ENCODE data around the gene ACOT7. TPM values are rescaled to one million over a fixed set of nuclear protein-coding genes. Genes with fewer than 3 reads are reported as not detected.

ACOT7 gene
- total RNA-seq, 1 experiment from 2014 or later: 165 TPM

- TSS peak; percentile 82 for BruUV-seq (replicated peaks)
- no peaks in the 10 kb centered on the region for H3K27me3 ChIP-seq (ENCODE audit: low read length)
These were observed 49.8 kb downstream of the ACOT7 start for GRCh38 chr1:6343506-6344405.

GRCh38 chr1:6342056-6342455 is 51.5 kb downstream of the ACOT7 start:
- peaks cover 16% of the 10 kb centered on the region for H3K4me1 ChIP-seq (ENCODE audit: insufficient read depth, low read length)
- no peaks in the 10 kb centered on the region for H3K9me3 ChIP-seq (ENCODE audit: low read length)
- no peak for ATAC-seq
- peak overlapping the region; percentile 61; the same call in 1 of the 2 replicates for H3K9ac ChIP-seq (ENCODE audit: low read length)
- no peak for TF ChIP-seq EZH2phosphoT487 (IDR thresholded peaks at IDR 0.05; ENCODE audit: borderline replicate concordance, low read length)
- TF ChIP-seq CTCF (conservative IDR thresholded peaks at IDR 0.05; ENCODE audit: low read depth, low read length): no peak
- TF ChIP-seq EZH2 (IDR thresholded peaks at IDR 0.05; ENCODE audit: low read length, unreplicated experiment): no peak
- H3K36me3 ChIP-seq (ENCODE audit: low read depth, low read length): peaks cover 14% of the 10 kb centered on the region; the same call in 1 of the 2 replicates
- no peak overlapping the region for H3K4me2 ChIP-seq (ENCODE audit: low read length)
- H3K9me2 ChIP-seq (replicated peaks; ENCODE audit: low read length): no peaks in the 10 kb centered on the region
- no peaks in the 10 kb centered on the region for H3F3A ChIP-seq (ENCODE audit: low read length, unreplicated experiment)
- BruUV-seq (replicated peaks): no TSS peak
- POLR2A ChIA-PET (ENCODE audit: unreplicated experiment): no interaction called here
- no peak for DNase-seq
- CTCF ChIA-PET: interaction anchor here (3.0 kb wide), 1 partner anchor 96 kb away, joined by 17 read pairs; no protein-coding TSS in a partner anchor
- intact Hi-C loops (cut with micrococcal nuclease): loop anchor here (2.0 to 5.0 kb wide), 2 partner anchors 233 to 290 kb away; no protein-coding TSS in a partner anchor
- no peak overlapping the region for H3K4me3 ChIP-seq (ENCODE audit: low read length)
- H3K27me3 ChIP-seq (ENCODE audit: low read length): no peaks in the 10 kb centered on the region
- H2AFZ ChIP-seq (ENCODE audit: low read length): no peak overlapping the region
- H4K20me1 ChIP-seq (ENCODE audit: low read length): no peaks in the 10 kb centered on the region
- peaks cover 5% of the 10 kb centered on the region; the same call in 1 of the 2 replicates for H3K79me2 ChIP-seq (ENCODE audit: low read length)
- H3K27ac ChIP-seq (ENCODE audit: low read length): peak overlapping the region; percentile 67

More at GRCh38 chr1:6343506-6344405, 49.8 kb downstream of the ACOT7 start:
- no peaks in the 10 kb centered on the region for H3F3A ChIP-seq (ENCODE audit: low read length, unreplicated experiment)
- intact Hi-C loops (cut with micrococcal nuclease): loop anchor here (1.0 to 5.0 kb wide), 6 partner anchors 43 to 291 kb away; no protein-coding TSS in a partner anchor
- peaks cover 9% of the 10 kb centered on the region; the same call in 1 of the 2 replicates for H3K36me3 ChIP-seq (ENCODE audit: low read depth, low read length)
- ChIA-PET POLR2A (ENCODE audit: unreplicated experiment) (interaction anchor here (0.6 to 0.7 kb wide), 2 partner anchors 49 to 108 kb away, joined by 3 read pairs; partner anchors contain the start of gene ICMT), CTCF (interaction anchor here (0.6 to 3.0 kb wide), 4 partner anchors 83 to 139 kb away, joined by 3 to 17 read pairs (median 5); partner anchors contain the start of gene GPR153)
- TF ChIP-seq EZH2phosphoT487 (IDR thresholded peaks at IDR 0.05; ENCODE audit: borderline replicate concordance, low read length): no peak
- no peak for TF ChIP-seq EZH2 (IDR thresholded peaks at IDR 0.05; ENCODE audit: low read length, unreplicated experiment)
- peak; percentile 100 for TF ChIP-seq CTCF (conservative IDR thresholded peaks at IDR 0.05; ENCODE audit: low read depth, low read length)
- H3K9me2 ChIP-seq (replicated peaks; ENCODE audit: low read length): no peaks in the 10 kb centered on the region
- DNase-seq (peak; percentile 100), ATAC-seq (peak; percentile 92)
- H4K20me1 ChIP-seq (ENCODE audit: low read length): no peaks in the 10 kb centered on the region
- peaks cover 26% of the 10 kb centered on the region for H3K4me1 ChIP-seq (ENCODE audit: insufficient read depth, low read length)
- peak overlapping the region; percentile 63 for H3K9ac ChIP-seq (ENCODE audit: low read length)
- H3K4me3 ChIP-seq (ENCODE audit: low read length): no peak overlapping the region
- peak overlapping the region; percentile 40 for H3K4me2 ChIP-seq (ENCODE audit: low read length)
- no peak overlapping the region for H2AFZ ChIP-seq (ENCODE audit: low read length)
- H3K9me3 ChIP-seq (ENCODE audit: low read length): no peaks in the 10 kb centered on the region
- peak overlapping the region; percentile 86 for H3K27ac ChIP-seq (ENCODE audit: low read length)
- H3K79me2 ChIP-seq (ENCODE audit: low read length): peaks cover 5% of the 10 kb centered on the region; the same call in 1 of the 2 replicates

Measured in PC-3 (cell line).